ENCODE data around the gene SLC27A5.
"Not testable (repeated sequence)": the region's sequence is repeated elsewhere in the genome, so short reads cannot be mapped to it uniquely, and the experiment has no call there.

The SLC27A5 gene

GRCh38 chr19:58510084-58510862, 1.5 kb downstream of the SLC27A5 start:
- no peaks in the 10 kb centered on the region for H3K27me3 ChIP-seq (ENCODE audit: control insufficient read depth in 1 of 2, insufficient read depth in 1 of 2, low read length in 2 of 2)
- H2AK5ac ChIP-seq (ENCODE audit: low read length, severe bottlenecking), result no peak overlapping the region
- H3K18ac ChIP-seq (ENCODE audit: low read depth in 1 of 2, low read length in 2 of 2), result no peak overlapping the region
- no peak overlapping the region for H4K91ac ChIP-seq (ENCODE audit: low read length)
- H3K4me3 ChIP-seq (ENCODE audit: insufficient read depth in 1 of 2, low read depth in 1 of 2, low read length in 2 of 2), result no peak overlapping the region
- H2BK15ac ChIP-seq (ENCODE audit: low read depth, poor library complexity, severe bottlenecking), result no peak overlapping the region
- DNase-seq, result no peak
- H3K79me1 ChIP-seq (replicated peaks; ENCODE audit: low read length, poor library complexity, severe bottlenecking), result peaks cover 21% of the 10 kb centered on the region
- 87% methylated on average over 4 of the region's 8 CpGs for WGBS
- H4K8ac ChIP-seq (ENCODE audit: low read length), result peak overlapping the region; percentile 55
- no peak overlapping the region for H2AFZ ChIP-seq (ENCODE audit: low read depth, low read length)
- no peak overlapping the region for H3K4me2 ChIP-seq (ENCODE audit: low read length, poor library complexity, severe bottlenecking)
- no peak overlapping the region for H2BK120ac ChIP-seq (ENCODE audit: low read depth, low read length)
- no peak overlapping the region for H3K14ac ChIP-seq (ENCODE audit: low read length in 2 of 2)
- no peak overlapping the region for H3K4ac ChIP-seq (ENCODE audit: low read depth in 1 of 2, low read length in 2 of 2)
- no peak overlapping the region for H3K9ac ChIP-seq (ENCODE audit: low read length)
- H3K36me3 ChIP-seq (ENCODE audit: control insufficient read depth in 1 of 2, insufficient read depth in 2 of 2, low read depth in 1 of 2, low read length in 2 of 2), result peaks cover 7 to 45% of the 10 kb centered on the region in 2 experiments
- H3K9me3 ChIP-seq (ENCODE audit: control insufficient read depth, low read length), result no peaks in the 10 kb centered on the region
- H2BK5ac ChIP-seq (ENCODE audit: low read depth, low read length, poor library complexity, severe bottlenecking), result no peak overlapping the region
- no peak overlapping the region for H3K23ac ChIP-seq (ENCODE audit: low read length in 2 of 2)
- no peak overlapping the region for H3K27ac ChIP-seq (ENCODE audit: low read length, poor library complexity, severe bottlenecking)
- H2BK12ac ChIP-seq (ENCODE audit: low read length in 2 of 2), result no peak overlapping the region
- H3K4me1 ChIP-seq (ENCODE audit: control insufficient read depth, insufficient read depth, low read depth, low read length), result peaks cover 8% of the 10 kb centered on the region

DNA sequence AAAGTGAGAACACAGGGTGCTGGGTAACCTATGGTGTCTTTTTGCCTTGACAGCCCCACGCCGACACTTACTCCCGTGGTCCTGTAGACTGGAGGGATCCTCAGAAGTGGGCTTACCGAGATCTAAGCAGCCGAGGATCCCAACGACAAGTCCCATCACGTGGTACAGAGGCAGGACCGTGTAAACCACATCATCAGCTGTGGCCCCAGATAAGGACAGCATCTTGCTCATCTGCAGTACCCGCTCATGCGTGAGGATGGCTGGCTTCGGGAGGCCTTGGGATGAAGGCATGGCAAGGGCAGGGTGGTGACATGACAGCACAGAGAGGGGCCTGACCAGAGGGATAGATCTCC, 2.1 kb downstream of the SLC27A5 start:
- Histone ChIP-seq H3K27ac (ENCODE audit: low read length, poor library complexity, severe bottlenecking) (no peak overlapping the region), H3K14ac (ENCODE audit: low read length in 2 of 2) (no peak overlapping the region), H3K23ac (ENCODE audit: low read length in 2 of 2) (no peak overlapping the region), H2BK5ac (ENCODE audit: low read depth, low read length, poor library complexity, severe bottlenecking) (no peak overlapping the region), H3K4me1 (ENCODE audit: control insufficient read depth, insufficient read depth, low read depth, low read length) (peaks cover 7% of the 10 kb centered on the region), H2BK12ac (ENCODE audit: low read length in 2 of 2) (no peak overlapping the region), H3K9ac (ENCODE audit: low read length) (no peak overlapping the region), H3K4me3 (ENCODE audit: insufficient read depth in 1 of 2, low read depth in 1 of 2, low read length in 2 of 2) (no peak overlapping the region), H2BK15ac (ENCODE audit: low read depth, poor library complexity, severe bottlenecking) (no peak overlapping the region), H3K27me3 (ENCODE audit: control insufficient read depth in 1 of 2, insufficient read depth in 1 of 2, low read length in 2 of 2) (no peaks in the 10 kb centered on the region), H3K79me1 (replicated peaks; ENCODE audit: low read length, poor library complexity, severe bottlenecking) (peaks cover 20% of the 10 kb centered on the region), H3K4ac (ENCODE audit: low read depth in 1 of 2, low read length in 2 of 2) (no peak overlapping the region), H3K4me2 (ENCODE audit: low read length, poor library complexity, severe bottlenecking) (no peak overlapping the region), H3K9me3 (ENCODE audit: control insufficient read depth, low read length) (no peaks in the 10 kb centered on the region), H3K18ac (ENCODE audit: low read depth in 1 of 2, low read length in 2 of 2) (no peak overlapping the region), H2BK120ac (ENCODE audit: low read depth, low read length) (no peak overlapping the region), H3K36me3 (ENCODE audit: control insufficient read depth in 1 of 2, insufficient read depth in 2 of 2, low read depth in 1 of 2, low read length in 2 of 2) (peaks cover 6 to 43% of the 10 kb centered on the region in 2 experiments), H2AFZ (ENCODE audit: low read depth, low read length) (no peak overlapping the region), H4K8ac (ENCODE audit: low read length) (peak overlapping the region; percentile 55), H2AK5ac (ENCODE audit: low read length, severe bottlenecking) (no peak overlapping the region), H4K91ac (ENCODE audit: low read length) (no peak overlapping the region)
- DNase-seq, result no peak
- 93% methylated on average over 11 of the region's 11 CpGs for WGBS

DNA sequence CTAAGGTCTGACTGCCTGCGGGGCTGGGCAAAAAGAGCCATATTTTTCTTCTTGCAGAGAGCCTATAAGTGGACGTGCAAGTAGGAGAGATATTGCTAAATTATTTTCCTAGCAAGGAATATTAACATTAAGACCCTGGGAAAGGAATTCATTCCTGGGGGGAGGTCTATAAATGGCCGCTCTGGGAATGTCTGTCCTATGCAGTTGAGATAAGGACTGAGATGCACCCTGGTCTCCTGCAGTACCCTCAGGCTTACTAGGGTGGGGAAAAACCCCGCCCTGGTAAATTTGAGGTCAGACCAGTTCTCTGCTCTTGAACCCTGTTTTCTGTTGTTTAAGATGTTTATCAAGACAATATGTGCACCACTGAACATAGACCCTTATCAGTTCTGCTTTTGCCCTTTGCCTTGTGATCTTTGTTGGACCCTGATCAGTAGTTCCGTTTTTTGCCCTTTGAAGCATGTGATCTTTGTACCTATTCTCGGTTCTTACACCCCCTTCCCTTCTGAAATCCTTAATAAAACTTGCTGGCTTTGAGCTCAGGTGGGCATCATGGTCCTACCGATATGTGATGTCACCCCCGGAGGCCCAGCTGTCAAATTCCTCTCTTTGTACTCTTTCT, 4.1 kb downstream of the SLC27A5 start:
- H2BK5ac ChIP-seq (ENCODE audit: low read depth, low read length, poor library complexity, severe bottlenecking); H2AFZ ChIP-seq (ENCODE audit: low read depth, low read length); H3K27ac ChIP-seq (ENCODE audit: low read length, poor library complexity, severe bottlenecking); H3K18ac ChIP-seq (ENCODE audit: low read depth in 1 of 2, low read length in 2 of 2); H3K9me3 ChIP-seq (ENCODE audit: control insufficient read depth, low read length); H4K8ac ChIP-seq (ENCODE audit: low read length); H2BK15ac ChIP-seq (ENCODE audit: low read depth, poor library complexity, severe bottlenecking); H2BK120ac ChIP-seq (ENCODE audit: low read depth, low read length); H3K4me3 ChIP-seq (ENCODE audit: insufficient read depth in 1 of 2, low read depth in 1 of 2, low read length in 2 of 2); H2AK5ac ChIP-seq (ENCODE audit: low read length, severe bottlenecking); DNase-seq; H2BK12ac ChIP-seq (ENCODE audit: low read length in 2 of 2); H3K4me2 ChIP-seq (ENCODE audit: low read length, poor library complexity, severe bottlenecking); H3K14ac ChIP-seq (ENCODE audit: low read length in 2 of 2); H3K27me3 ChIP-seq (ENCODE audit: control insufficient read depth in 1 of 2, insufficient read depth in 1 of 2, low read length in 2 of 2); H3K4me1 ChIP-seq (ENCODE audit: control insufficient read depth, insufficient read depth, low read depth, low read length); H3K9ac ChIP-seq (ENCODE audit: low read length); H3K79me1 ChIP-seq (replicated peaks; ENCODE audit: low read length, poor library complexity, severe bottlenecking); H4K91ac ChIP-seq (ENCODE audit: low read length); H3K23ac ChIP-seq (ENCODE audit: low read length in 2 of 2); H3K4ac ChIP-seq (ENCODE audit: low read depth in 1 of 2, low read length in 2 of 2): not testable (repeated sequence)
- peaks cover 6 to 23% of the 10 kb centered on the region in 2 experiments for H3K36me3 ChIP-seq (ENCODE audit: control insufficient read depth in 1 of 2, insufficient read depth in 2 of 2, low read depth in 1 of 2, low read length in 2 of 2)
- 81% methylated on average over 6 of the region's 8 CpGs for WGBS

GRCh38 chr19:58500242-58500641, 11.6 kb downstream of the SLC27A5 start:
- peak overlapping the region; percentile 0 to 85 for H3K4me3 ChIP-seq (ENCODE audit: insufficient read depth in 1 of 2, low read depth in 1 of 2, low read length in 2 of 2)
- no peak overlapping the region for H3K18ac ChIP-seq (ENCODE audit: low read depth in 1 of 2, low read length in 2 of 2)
- H2BK5ac ChIP-seq (ENCODE audit: low read depth, low read length, poor library complexity, severe bottlenecking), result no peak overlapping the region
- H3K27ac ChIP-seq (ENCODE audit: low read length, poor library complexity, severe bottlenecking), result no peak overlapping the region
- WGBS, result 97% methylated on average over 14 of the region's 14 CpGs
- H3K36me3 ChIP-seq (ENCODE audit: control insufficient read depth in 1 of 2, insufficient read depth in 2 of 2, low read depth in 1 of 2, low read length in 2 of 2), result peaks cover 0 to 3% of the 10 kb centered on the region in 2 experiments
- H2BK15ac ChIP-seq (ENCODE audit: low read depth, poor library complexity, severe bottlenecking), result peak overlapping the region; percentile 56
- no peak overlapping the region for H2BK120ac ChIP-seq (ENCODE audit: low read depth, low read length)
- H4K8ac ChIP-seq (ENCODE audit: low read length), result peak overlapping the region; percentile 65
- H3K27me3 ChIP-seq (ENCODE audit: control insufficient read depth in 1 of 2, insufficient read depth in 1 of 2, low read length in 2 of 2), result no peaks in the 10 kb centered on the region
- H3K4me1 ChIP-seq (ENCODE audit: control insufficient read depth, insufficient read depth, low read depth, low read length), result peaks cover 15% of the 10 kb centered on the region
- H2AK5ac ChIP-seq (ENCODE audit: low read length, severe bottlenecking), result no peak overlapping the region
- H3K4me2 ChIP-seq (ENCODE audit: low read length, poor library complexity, severe bottlenecking), result peak overlapping the region; percentile 69
- peak overlapping the region; percentile 75 for H4K91ac ChIP-seq (ENCODE audit: low read length)
- no peak for DNase-seq
- H3K14ac ChIP-seq (ENCODE audit: low read length in 2 of 2), result no peak overlapping the region
- H3K9ac ChIP-seq (ENCODE audit: low read length), result peak overlapping the region; percentile 89
- H2AFZ ChIP-seq (ENCODE audit: low read depth, low read length), result no peak overlapping the region
- no peak overlapping the region for H3K4ac ChIP-seq (ENCODE audit: low read depth in 1 of 2, low read length in 2 of 2)
- peaks cover 16% of the 10 kb centered on the region for H3K79me1 ChIP-seq (replicated peaks; ENCODE audit: low read length, poor library complexity, severe bottlenecking)
- H3K9me3 ChIP-seq (ENCODE audit: control insufficient read depth, low read length), result no peaks in the 10 kb centered on the region
- no peak overlapping the region for H3K23ac ChIP-seq (ENCODE audit: low read length in 2 of 2)
- no peak overlapping the region for H2BK12ac ChIP-seq (ENCODE audit: low read length in 2 of 2)
